Lower leg skin (tissue), 4 donors: ENCODE results near the gene VANGL2. TPM values are rescaled to one million over a fixed set of nuclear protein-coding genes. Genes with fewer than 3 reads are reported as not detected.

ENCODE experiments used
- DNase-seq, 2 donors: peaks; one replicate each; pipeline ENCODE4 v3.0.0-alpha.2; 2019; ENCODE audit warnings: low spot score in 2 of 2
- H3K4me3 ChIP-seq: fragments of 200-600 bp; sonication (generic); 2 replicates; pipeline ENCODE4 v1.5.1; 2017; ENCODE audit warnings: mild to moderate bottlenecking, low read depth; ENCODE audit not compliant: poor library complexity, severe bottlenecking
- POLR2A ChIP-seq, 2 donors: fragments of 450-650 bp; IDR thresholded peaks; one replicate each; pipeline ENCODE4 v1.6.1; 2016 to 2017; ENCODE audit warnings: antibody characterized with exemption in 2 of 2, mild to moderate bottlenecking in 1 of 2, moderate library complexity in 1 of 2
- WGBS, 2 donors: methylation state at CpG; one replicate each; pipeline ENCODE4 v1.1.5; 2018; 5-methylcytosine and 5-hydroxymethylcytosine counted together
- intact Hi-C: fragments of 100-400 bp; cut with DNase I; formaldehyde crosslinking; loops from one replicate; pipeline ENCODE4 v1.15.0; 2023; ENCODE audit warnings: low total_unique reads
- total RNA-seq, 4 donors: library from RNA; depleted of rRNA; stranded (reverse); fragments of >200 nt; gene quantifications; one replicate each; pipeline ENCODE4 v1.1.0, GENCODE V29; 2016
- TF ChIP-seq, protein P1 (sequence below), 3 donors: fragments of 450-650 bp; IDR thresholded peaks; one replicate each; pipeline ENCODE4 v1.5.1; 2016; ENCODE audit warnings: antibody characterized with exemption in 3 of 3, mild to moderate bottlenecking in 3 of 3, moderate library complexity in 2 of 3

Gene VANGL2
- total RNA-seq, 4 donors from 2014 or later = 18.7 to 27.3 (median 24.4) TPM

GRCh38 chr1:160460683-160461287 is 60.4 kb downstream of the VANGL2 start:
- intact Hi-C loops = no loop called here
- WGBS, 2 donors = 56 to 66% methylated on average over 4 of the region's 4 CpGs
- no peak for DNase-seq
- no peak overlapping the region for H3K4me3 ChIP-seq
- TF ChIP-seq, protein P1, sequence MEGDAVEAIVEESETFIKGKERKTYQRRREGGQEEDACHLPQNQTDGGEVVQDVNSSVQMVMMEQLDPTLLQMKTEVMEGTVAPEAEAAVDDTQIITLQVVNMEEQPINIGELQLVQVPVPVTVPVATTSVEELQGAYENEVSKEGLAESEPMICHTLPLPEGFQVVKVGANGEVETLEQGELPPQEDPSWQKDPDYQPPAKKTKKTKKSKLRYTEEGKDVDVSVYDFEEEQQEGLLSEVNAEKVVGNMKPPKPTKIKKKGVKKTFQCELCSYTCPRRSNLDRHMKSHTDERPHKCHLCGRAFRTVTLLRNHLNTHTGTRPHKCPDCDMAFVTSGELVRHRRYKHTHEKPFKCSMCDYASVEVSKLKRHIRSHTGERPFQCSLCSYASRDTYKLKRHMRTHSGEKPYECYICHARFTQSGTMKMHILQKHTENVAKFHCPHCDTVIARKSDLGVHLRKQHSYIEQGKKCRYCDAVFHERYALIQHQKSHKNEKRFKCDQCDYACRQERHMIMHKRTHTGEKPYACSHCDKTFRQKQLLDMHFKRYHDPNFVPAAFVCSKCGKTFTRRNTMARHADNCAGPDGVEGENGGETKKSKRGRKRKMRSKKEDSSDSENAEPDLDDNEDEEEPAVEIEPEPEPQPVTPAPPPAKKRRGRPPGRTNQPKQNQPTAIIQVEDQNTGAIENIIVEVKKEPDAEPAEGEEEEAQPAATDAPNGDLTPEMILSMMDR (IDR thresholded peaks at IDR 0.05) = no peak
- TF ChIP-seq POLR2A (IDR thresholded peaks at IDR 0.05) = no peak

- intact Hi-C loops = no loop called here
- WGBS, 2 donors = 94 to 95% methylated on average over 6 of the region's 6 CpGs
- TF ChIP-seq, protein P1 (IDR thresholded peaks at IDR 0.05) = no peak
- no peak for TF ChIP-seq POLR2A (IDR thresholded peaks at IDR 0.05)
- no peak for DNase-seq
- no peak overlapping the region for H3K4me3 ChIP-seq
Measured at GRCh38 chr1:160465123-160465522, 64.8 kb downstream of the VANGL2 start.

- H3K4me3 ChIP-seq = no peak overlapping the region
- no peak for TF ChIP-seq POLR2A (IDR thresholded peaks at IDR 0.05)
- TF ChIP-seq, protein P1 (IDR thresholded peaks at IDR 0.05) = no peak
- intact Hi-C loops = no loop called here
- WGBS, 2 donors = 89 to 92% methylated on average over 2 of the region's 2 CpGs
- DNase-seq = no peak
Measured at GRCh38 chr1:160466961-160467360, 66.6 kb downstream of the VANGL2 start.

DNA sequence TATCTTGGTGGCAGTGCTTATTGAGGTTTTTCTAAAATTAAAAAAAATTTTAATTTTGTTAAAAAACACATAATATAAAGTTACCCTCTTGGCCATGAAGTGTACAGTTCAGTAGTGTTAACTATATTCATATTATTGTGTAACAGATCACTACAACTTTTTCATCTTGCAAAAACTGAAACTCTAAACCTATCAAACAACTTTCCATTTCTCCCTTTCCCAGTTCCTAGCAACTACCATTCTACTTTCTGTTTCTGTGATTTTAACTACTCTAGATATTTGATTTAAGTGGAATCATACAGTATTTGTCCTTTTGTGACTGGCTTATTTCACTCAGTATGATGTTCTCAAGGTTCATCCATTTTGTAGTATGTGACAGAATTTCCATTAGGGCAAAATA is 67.2 kb downstream of the VANGL2 start:
- no peak for DNase-seq
- H3K4me3 ChIP-seq = no peak overlapping the region
- TF ChIP-seq POLR2A (IDR thresholded peaks at IDR 0.05) = no peak
- TF ChIP-seq, protein P1 (IDR thresholded peaks at IDR 0.05) = no peak
- intact Hi-C loops = no loop called here

DNA sequence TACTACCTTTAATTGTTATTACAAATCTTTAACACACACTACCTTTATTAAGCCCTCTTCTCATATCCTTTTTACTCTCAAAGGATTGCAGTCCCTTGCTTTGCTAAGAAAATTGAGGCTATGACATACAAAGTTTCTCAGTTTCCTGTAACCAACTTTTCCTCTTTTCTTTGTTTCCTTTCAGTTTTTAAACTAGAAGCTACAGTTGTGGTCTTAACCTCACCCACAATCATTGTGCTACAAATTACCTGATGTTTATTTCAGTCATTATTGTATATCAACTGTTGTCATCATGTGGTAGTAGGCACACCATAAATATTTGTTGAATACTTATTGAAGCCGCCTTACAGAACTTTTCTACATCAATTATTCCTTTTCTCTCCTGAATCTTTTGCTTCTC is 70.9 kb downstream of the VANGL2 start:
- intact Hi-C loops = no loop called here
- no peak overlapping the region for H3K4me3 ChIP-seq
- 89% methylated on average over 1 of the region's 1 CpG for WGBS, 2 donors
- DNase-seq = no peak
- TF ChIP-seq, protein P1 (IDR thresholded peaks at IDR 0.05) = no peak
- TF ChIP-seq POLR2A (IDR thresholded peaks at IDR 0.05) = no peak

DNA sequence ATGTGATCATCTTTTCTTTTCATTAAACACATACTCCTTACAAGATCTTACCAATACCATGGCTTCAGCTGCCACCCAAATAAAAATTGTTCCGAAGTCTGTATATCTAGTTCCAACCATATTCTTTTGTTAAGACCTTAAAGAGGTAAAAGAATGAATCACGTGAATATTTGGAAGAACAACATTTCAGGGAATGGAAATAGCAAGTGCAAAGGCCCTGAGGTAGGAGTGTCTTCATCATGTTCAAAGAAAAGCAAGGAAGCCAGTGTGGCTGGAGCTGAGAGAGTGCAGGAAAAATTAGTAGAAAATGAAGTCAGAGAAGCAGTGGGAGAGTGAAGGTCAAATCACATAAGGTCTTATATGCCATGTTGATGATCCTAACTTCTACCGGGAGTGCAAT is 71.7 kb downstream of the VANGL2 start:
- TF ChIP-seq, protein P1 (IDR thresholded peaks at IDR 0.05) = no peak
- TF ChIP-seq POLR2A (IDR thresholded peaks at IDR 0.05) = no peak
- no peak overlapping the region for H3K4me3 ChIP-seq
- no peak for DNase-seq
- intact Hi-C loops = no loop called here
- 85 to 86% methylated on average over 3 of the region's 3 CpGs for WGBS, 2 donors
